HepG2 (cell line): ENCODE results near the gene OSBPL8. TPM values are rescaled to one million over a fixed set of nuclear protein-coding genes. Genes with fewer than 3 reads are reported as not detected.

Experiments used
- ATAC-seq: fragments of 200-7000 bp; cut with Tn5 transposase; 3 replicates; pipeline ENCODE4 v1.9.1; 2020; ENCODE audit warnings: mild to moderate bottlenecking, moderate library complexity
- BruUV-seq: library from RNA; stranded (reverse); fragments of 400-500 nt; replicated peaks from 2 replicates; lab custom pipeline; 2021; lab: Mats Ljungman, UMichigan
- CTCF ChIA-PET: fragments of 300-600 bp; formaldehyde crosslinking; extraction: SDS; loops from one replicate; lab custom pipeline; 2021; ENCODE audit warnings: low total read pairs, inconsistent platforms, low intra/inter-chr PET ratio; lab: Yijun Ruan, JAX
- POLR2A ChIA-PET: fragments of 350-600 bp; sonication (Branson Sonifier 250); formaldehyde crosslinking; loops from one replicate; lab custom pipeline; 2020; ENCODE audit warnings: antibody characterized with exemption, inconsistent platforms; lab: Yijun Ruan, JAX
- DNase-seq: peaks from one replicate; pipeline ENCODE4 v3.0.0-alpha.2; 2015; ENCODE audit warnings: low spot score
- FAIRE-seq: peaks from 3 replicates; lab custom pipeline; 2011; peaks lifted over from hg19 to GRCh38; lab: Jason Lieb, UNC
- H2AFZ ChIP-seq: one replicate; pipeline ENCODE4 v1.6.1; 2011; ENCODE audit warnings: low read length, inconsistent platforms
- H3K27ac ChIP-seq: fragments of 300-600 bp; 3 replicates; pipeline ENCODE4 v1.8.0; 2011; ENCODE audit warnings: mixed run types, mild to moderate bottlenecking, mixed read lengths, low read length, inconsistent platforms; ENCODE audit not compliant: insufficient read depth; ENCODE audit errors: extremely low read length
- H3K27me3 ChIP-seq, 2 experiments: fragments of 200-600 bp in 1 of 2; 2 replicates in 1 of 2; 3 replicates in 1 of 2; pipeline versions ENCODE4 v1.6.0 to v1.8.0; 2011; ENCODE audit warnings: low read length in 2 of 2, mild to moderate bottlenecking in 2 of 2, moderate library complexity in 2 of 2, inconsistent platforms in 1 of 2; ENCODE audit not compliant: insufficient read depth in 2 of 2, control insufficient read depth in 1 of 2
- H3K36me3 ChIP-seq, 2 experiments: fragments of 200-600 bp in 1 of 2; replicated peaks in 1 of 2; 2 replicates in 1 of 2; 3 replicates in 1 of 2; pipeline versions ENCODE4 v1.5.1 to v1.8.0; 2011; ENCODE audit warnings: low read length in 2 of 2, inconsistent platforms in 1 of 2; ENCODE audit not compliant: insufficient read depth in 2 of 2, control insufficient read depth in 1 of 2
- H3K4me1 ChIP-seq: 2 replicates; pipeline ENCODE4 v1.5.1; 2012; ENCODE audit warnings: low read length, inconsistent platforms; ENCODE audit not compliant: insufficient read depth
- H3K4me2 ChIP-seq: 2 replicates; pipeline ENCODE4 v1.6.0; 2011; ENCODE audit warnings: low read depth, low read length, inconsistent platforms
- H3K4me3 ChIP-seq, 3 experiments: fragments of 200-600 bp in 1 of 3; sonication (generic), shearing (Covaris generic) in 1 of 3; replicated peaks in 1 of 3; 2 replicates each; pipeline ENCODE4 v1.5.1; 2011 to 2016; ENCODE audit warnings: low read length in 3 of 3, inconsistent platforms in 2 of 3, low read depth in 2 of 3, mild to moderate bottlenecking in 2 of 3, control low read depth in 1 of 3, mixed read lengths in 1 of 3; ENCODE audit not compliant: insufficient read depth in 1 of 3
- H3K79me2 ChIP-seq: one replicate; pipeline ENCODE4 v1.6.1; 2011; ENCODE audit warnings: low read length, inconsistent platforms; ENCODE audit not compliant: insufficient read depth
- H3K9ac ChIP-seq: 2 replicates; pipeline ENCODE4 v1.6.0; 2011; ENCODE audit warnings: mild to moderate bottlenecking, low read depth, low read length, inconsistent platforms; ENCODE audit not compliant: insufficient read depth
- H3K9me3 ChIP-seq: 2 replicates; pipeline ENCODE4 v1.5.1; 2012; ENCODE audit warnings: mild to moderate bottlenecking, low read length
- H4K20me1 ChIP-seq: 2 replicates; pipeline ENCODE4 v1.6.0; 2011; ENCODE audit warnings: inconsistent platforms, mild to moderate bottlenecking, low read length, moderate library complexity; ENCODE audit not compliant: insufficient read depth
- HNRNPK ChIP-seq: fragments of 200-400 bp; formaldehyde crosslinking; IDR thresholded peaks from 2 replicates; pipeline ENCODE4 v1.6.1; 2018; ENCODE audit warnings: low read length, low read depth, moderate library complexity, mild to moderate bottlenecking; ENCODE audit not compliant: poor library complexity, severe bottlenecking
- POLR2AphosphoS2 ChIP-seq: IDR thresholded peaks from 2 replicates; pipeline ENCODE4 v1.6.1; 2011; ENCODE audit warnings: low read depth, low read length, improper control_type of control experiment
- ZNF10 ChIP-seq: sonication (generic); formaldehyde crosslinking; IDR thresholded peaks from 2 replicates; pipeline ENCODE4 v1.4.0; 2020; ENCODE audit warnings: mild to moderate bottlenecking, low read depth, missing genetic modification reagents, borderline replicate concordance
- ZNF281 ChIP-seq: sonication (generic); formaldehyde crosslinking; IDR thresholded peaks from 2 replicates; pipeline ENCODE4 v1.4.0; 2020; ENCODE audit warnings: missing genetic modification reagents, borderline replicate concordance
- WGBS: methylation state at CpG from one replicate; pipeline ENCODE4 v1.1.6; 2017; ENCODE audit warnings: low lambda C conversion rate; 5-methylcytosine and 5-hydroxymethylcytosine counted together
- in situ Hi-C: cut with HindIII; loops from 2 replicates; pipeline ENCODE4 v1.10.0; 2017; ENCODE audit warnings: low pct_unique_long_range_greater_than_20kb; ENCODE audit not compliant: extremely low pct_ligation_motif_present
- intact Hi-C: fragments of 100-400 bp; cut with micrococcal nuclease; formaldehyde crosslinking; loops from one replicate; pipeline ENCODE4 v1.10.0; 2022; ENCODE audit not compliant: unreplicated experiment
- polyA plus RNA-seq, 8 experiments: library from polyadenylated mRNA; depleted of rRNA in 3 of 8; stranded (reverse) in 7 of 8; unstranded in 1 of 8; fragments of >200 nt; fragmentation: Illumina TruSeq in 4 of 8; extraction: Trizol in 4 of 8; gene quantifications; 2 replicates each; pipeline versions ENCODE4 v1.2.1 to v1.2.3, GENCODE V29; 2011 to 2016; ENCODE audit warnings: low read depth in 4 of 8, missing spikeins in 1 of 8, mixed read lengths in 1 of 8; ENCODE audit not compliant: insufficient read depth in 1 of 8
- total RNA-seq, 5 experiments: library from RNA; depleted of rRNA; stranded (reverse); fragments of >200 nt; fragmentation: Illumina TruSeq; extraction: Trizol; gene quantifications; 2 replicates each; pipeline ENCODE4 v1.2.3, GENCODE V29; 2016; ENCODE audit warnings: low read depth in 1 of 5
- TF ChIP-seq, protein P1 (sequence below): IDR thresholded peaks from 2 replicates; pipeline ENCODE4 v1.6.1; 2016; ENCODE audit warnings: low read depth

The OSBPL8 gene
- total and polyA plus RNA-seq, 2 of the 13 experiments (the other 11 are each of a cell fraction or from before 2014, with no cell fraction given): 11.0 to 33.9 TPM

- no peak for TF ChIP-seq ZNF10 (CRISPR knock-in tag)
- no peak for TF ChIP-seq ZNF281
- TF ChIP-seq POLR2AphosphoS2: no peak
- TF ChIP-seq HNRNPK: peak; percentile 71
- TF ChIP-seq, protein P1, sequence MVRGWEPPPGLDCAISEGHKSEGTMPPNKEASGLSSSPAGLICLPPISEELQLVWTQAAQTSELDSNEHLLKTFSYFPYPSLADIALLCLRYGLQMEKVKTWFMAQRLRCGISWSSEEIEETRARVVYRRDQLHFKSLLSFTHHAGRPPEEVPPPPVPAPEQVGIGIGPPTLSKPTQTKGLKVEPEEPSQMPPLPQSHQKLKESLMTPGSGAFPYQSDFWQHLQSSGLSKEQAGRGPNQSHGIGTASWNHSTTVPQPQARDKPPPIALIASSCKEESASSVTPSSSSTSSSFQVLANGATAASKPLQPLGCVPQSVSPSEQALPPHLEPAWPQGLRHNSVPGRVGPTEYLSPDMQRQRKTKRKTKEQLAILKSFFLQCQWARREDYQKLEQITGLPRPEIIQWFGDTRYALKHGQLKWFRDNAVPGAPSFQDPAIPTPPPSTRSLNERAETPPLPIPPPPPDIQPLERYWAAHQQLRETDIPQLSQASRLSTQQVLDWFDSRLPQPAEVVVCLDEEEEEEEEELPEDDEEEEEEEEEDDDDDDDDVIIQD (CRISPR knock-in tag): no peak
- ATAC-seq (no peak), FAIRE-seq (no peak), DNase-seq (peak; percentile 7)
- H3K4me2 ChIP-seq: no peak overlapping the region
- H3K36me3 ChIP-seq: peaks cover 0 to 5% of the 10 kb centered on the region in 2 experiments; a peak in 1 of 5 replicates
- no peak overlapping the region for H3K27ac ChIP-seq
- H3K27me3 ChIP-seq: no peaks in the 10 kb centered on the region; a peak in 1 of 5 replicates
- CTCF ChIA-PET: no interaction called here
- POLR2A ChIA-PET: no interaction called here
- H4K20me1 ChIP-seq: no peaks in the 10 kb centered on the region
- no peaks in the 10 kb centered on the region for H3K79me2 ChIP-seq
- no peak overlapping the region for H3K4me3 ChIP-seq
- intact Hi-C loops: no loop called here
- 89% methylated on average over 1 of the region's 1 CpG for WGBS
- in situ Hi-C loops: no loop called here
- no peak overlapping the region for H3K9ac ChIP-seq
- BruUV-seq: no TSS peak
- no peaks in the 10 kb centered on the region for H3K4me1 ChIP-seq
- H3K9me3 ChIP-seq: no peaks in the 10 kb centered on the region
- no peak overlapping the region for H2AFZ ChIP-seq
Measured at GRCh38 chr12:76356071-76356470, 203.5 kb downstream of the OSBPL8 start.
